MM.1S (cell line): Measurements from ENCODE around the gene ERGIC3.
A peak's percentile ranks its signal among the peaks of the same experiment; 100 is the strongest.

ENCODE experiments used
- DNase-seq: peaks from one replicate; pipeline ENCODE4 v3.0.0-alpha.2; 2015
- H2AFZ ChIP-seq: fragments of 300-600 bp; sonication (generic); 2 replicates; pipeline ENCODE4 v1.6.0; 2016; ENCODE audit warnings: antibody characterized with exemption, low read length
- H3F3A ChIP-seq: fragments of 300-600 bp; sonication (generic); 2 replicates; pipeline ENCODE4 v1.6.1; 2016; ENCODE audit warnings: mild to moderate bottlenecking, antibody characterized with exemption, low read length, moderate library complexity, mixed read lengths; ENCODE audit not compliant: insufficient read depth
- H3K27ac ChIP-seq: fragments of 300-600 bp; sonication (generic); 2 replicates; pipeline ENCODE4 v1.5.1; 2016; ENCODE audit warnings: mild to moderate bottlenecking, low read length
- H3K27me3 ChIP-seq: fragments of 300-600 bp; sonication (generic); replicated peaks from 2 replicates; pipeline ENCODE4 v1.6.0; 2016; ENCODE audit warnings: low read length; ENCODE audit not compliant: insufficient read depth
- H3K36me3 ChIP-seq: fragments of 300-600 bp; sonication (generic); replicated peaks from 2 replicates; pipeline ENCODE4 v1.6.1; 2016; ENCODE audit warnings: mild to moderate bottlenecking, low read length, mixed read lengths; ENCODE audit not compliant: insufficient read depth
- H3K4me1 ChIP-seq: fragments of 300-600 bp; sonication (generic); 2 replicates; pipeline ENCODE4 v1.6.1; 2016; ENCODE audit warnings: low read length, mixed read lengths
- H3K4me2 ChIP-seq: fragments of 300-600 bp; sonication (generic); 2 replicates; pipeline ENCODE4 v1.6.0; 2016; ENCODE audit warnings: low read depth, low read length
- H3K4me3 ChIP-seq: fragments of 300-600 bp; sonication (generic); 2 replicates; pipeline ENCODE4 v1.5.1; 2016; ENCODE audit warnings: low read length, mixed read lengths
- H3K79me2 ChIP-seq: fragments of 300-600 bp; sonication (generic); 2 replicates; pipeline ENCODE4 v1.6.1; 2016; ENCODE audit warnings: mixed run types, low read length, mixed read lengths
- H3K9ac ChIP-seq: fragments of 300-600 bp; sonication (generic); 2 replicates; pipeline ENCODE4 v1.6.1; 2016; ENCODE audit warnings: low read length, mixed read lengths
- H3K9me2 ChIP-seq: fragments of 300-600 bp; sonication (generic); replicated peaks from 2 replicates; pipeline ENCODE4 v1.6.1; 2016; ENCODE audit warnings: mild to moderate bottlenecking, low read length, mixed read lengths; ENCODE audit not compliant: insufficient read depth
- H3K9me3 ChIP-seq: fragments of 300-600 bp; sonication (generic); replicated peaks from 2 replicates; pipeline ENCODE4 v1.6.1; 2016; ENCODE audit warnings: mild to moderate bottlenecking, low read length, mixed read lengths; ENCODE audit not compliant: insufficient read depth
- H4K20me1 ChIP-seq: fragments of 300-600 bp; sonication (generic); 2 replicates; pipeline ENCODE4 v1.6.1; 2016; ENCODE audit warnings: mild to moderate bottlenecking, low read length, moderate library complexity, mixed read lengths; ENCODE audit not compliant: insufficient read depth
- CTCF ChIP-seq: fragments of 300-600 bp; sonication (generic); IDR thresholded peaks from 2 replicates; pipeline ENCODE4 v1.5.1; 2016; ENCODE audit warnings: antibody characterized with exemption, low read length, mixed read lengths
- EZH2 ChIP-seq: fragments of 300-600 bp; sonication (generic); optimal IDR thresholded peaks from 2 replicates; pipeline ENCODE3; 2017; ENCODE audit warnings: low read depth, mild to moderate bottlenecking, antibody characterized with exemption, low read length, mixed read lengths
- EZH2phosphoT487 ChIP-seq: fragments of 300-600 bp; sonication (generic); IDR thresholded peaks from 2 replicates; pipeline ENCODE4 v1.6.1; 2018; ENCODE audit warnings: antibody characterized with exemption, low read length

ERGIC3 gene

GRCh38 chr20:35518955-35519354 lies 22.9 kb upstream of the ERGIC3 start:
- Histone ChIP-seq H3K27ac (no peak overlapping the region), H3K9me3 (no peaks in the 10 kb centered on the region), H3K4me1 (no peaks in the 10 kb centered on the region), H3K27me3 (no peaks in the 10 kb centered on the region), H3K36me3 (no peaks in the 10 kb centered on the region), H3K9ac (no peak overlapping the region), H3F3A (no peaks in the 10 kb centered on the region), H2AFZ (no peak overlapping the region), H3K79me2 (no peaks in the 10 kb centered on the region), H3K4me3 (no peak overlapping the region), H4K20me1 (no peaks in the 10 kb centered on the region), H3K9me2 (no peaks in the 10 kb centered on the region), H3K4me2 (no peak overlapping the region)
- TF ChIP-seq CTCF (no peak), EZH2 (no peak), EZH2phosphoT487 (no peak)
- DNase-seq = no peak

GRCh38 chr20:35523298-35523888 lies 18.5 kb upstream of the ERGIC3 start:
- H2AFZ ChIP-seq = no peak overlapping the region
- H3F3A ChIP-seq = no peaks in the 10 kb centered on the region
- no peaks in the 10 kb centered on the region for H3K36me3 ChIP-seq
- no peaks in the 10 kb centered on the region for H3K9me2 ChIP-seq
- no peak for DNase-seq
- no peak overlapping the region for H3K9ac ChIP-seq
- no peak overlapping the region for H3K4me3 ChIP-seq
- H3K4me1 ChIP-seq = no peaks in the 10 kb centered on the region
- H3K27ac ChIP-seq = no peak overlapping the region
- no peaks in the 10 kb centered on the region for H3K79me2 ChIP-seq
- TF ChIP-seq EZH2 (no peak), CTCF (peak; percentile 60), EZH2phosphoT487 (no peak)
- no peaks in the 10 kb centered on the region for H3K9me3 ChIP-seq
- H3K27me3 ChIP-seq = no peaks in the 10 kb centered on the region
- no peak overlapping the region for H3K4me2 ChIP-seq
- H4K20me1 ChIP-seq = no peaks in the 10 kb centered on the region

- no peak overlapping the region for H2AFZ ChIP-seq
- H3K9ac ChIP-seq = no peak overlapping the region
- H3K9me2 ChIP-seq = no peaks in the 10 kb centered on the region
- no peaks in the 10 kb centered on the region for H3K79me2 ChIP-seq
- no peak overlapping the region for H3K4me3 ChIP-seq
- no peak overlapping the region for H3K27ac ChIP-seq
- H4K20me1 ChIP-seq = no peaks in the 10 kb centered on the region
- H3K36me3 ChIP-seq = no peaks in the 10 kb centered on the region
- no peak overlapping the region for H3K4me2 ChIP-seq
- no peaks in the 10 kb centered on the region for H3K4me1 ChIP-seq
- no peaks in the 10 kb centered on the region for H3F3A ChIP-seq
- no peaks in the 10 kb centered on the region for H3K9me3 ChIP-seq
- H3K27me3 ChIP-seq = no peaks in the 10 kb centered on the region
- no peak for DNase-seq
- TF ChIP-seq CTCF = no peak
- no peak for TF ChIP-seq EZH2
- TF ChIP-seq EZH2phosphoT487 = no peak
Measured at GRCh38 chr20:35525639-35526038, 16.2 kb upstream of the ERGIC3 start.
